GM15510 (cell line): ENCODE results near the gene MATR3.

Source experiments
- POLR2A ChIP-seq: IDR thresholded peaks from 3 replicates; pipeline ENCODE4 v1.6.1; 2011; ENCODE audit warnings: borderline replicate concordance; ENCODE audit not compliant: insufficient read length; ENCODE audit errors: extremely low read depth

MATR3 gene

GRCh38 chr5:139284295-139284694, 9.2 kb upstream of the MATR3 start:
- no peak for TF ChIP-seq POLR2A

DNA sequence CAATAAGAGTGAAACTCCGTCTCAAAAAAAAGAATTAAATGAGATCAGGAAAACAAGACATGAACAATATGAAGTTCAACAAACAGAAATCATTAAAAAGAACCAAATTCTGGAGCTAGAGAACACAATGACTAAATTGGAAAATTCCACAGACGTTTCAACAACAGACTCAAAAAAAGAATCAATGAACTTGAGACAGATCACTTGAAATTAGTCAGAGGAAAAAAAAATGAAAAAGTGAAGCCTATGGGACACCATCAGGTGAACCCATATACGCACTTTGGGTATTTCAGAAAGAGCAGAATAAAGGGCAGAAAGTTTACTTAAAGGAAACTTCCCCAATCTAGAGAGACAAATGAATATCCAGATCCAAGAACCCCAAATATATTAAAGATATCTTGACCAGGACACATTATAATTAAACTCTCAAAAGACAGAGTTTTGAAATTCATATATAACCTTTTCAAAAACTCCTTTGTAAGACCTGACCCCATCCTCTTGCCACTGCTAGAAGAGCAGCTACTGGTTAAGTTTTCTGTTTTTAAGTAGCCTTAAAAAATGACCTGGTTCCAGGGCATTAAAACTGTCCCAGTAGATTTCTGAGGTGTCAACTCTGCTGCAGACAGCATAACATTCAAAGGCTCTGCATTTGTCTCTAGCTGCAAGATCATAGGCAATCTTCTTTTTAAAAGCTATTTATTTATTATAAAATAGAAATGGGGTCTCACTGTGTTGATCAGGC, 7.7 kb upstream of the MATR3 start:
- no peak for TF ChIP-seq POLR2A

GRCh38 chr5:139287890-139288635, 5.5 kb upstream of the MATR3 start:
- TF ChIP-seq POLR2A = no peak

DNA sequence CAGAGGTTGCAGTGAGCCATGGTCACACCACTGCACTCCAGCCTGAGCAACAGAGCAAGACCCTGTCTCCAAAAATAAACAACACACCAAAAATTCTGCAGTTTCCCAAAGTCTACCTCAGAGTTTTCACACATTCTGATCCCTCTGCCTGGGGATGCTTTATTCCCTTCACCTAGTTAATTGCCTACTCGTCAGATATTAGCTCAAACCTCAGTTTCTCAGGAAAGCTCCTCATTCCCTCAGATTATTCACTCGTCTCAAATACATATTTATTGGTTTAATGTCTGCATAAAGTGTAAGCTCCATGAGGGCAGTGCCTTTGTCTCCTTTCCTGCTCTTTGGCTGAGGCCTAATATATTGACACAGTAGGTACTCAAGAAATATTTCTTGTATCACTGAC, 2.5 kb upstream of the MATR3 start:
- no peak for TF ChIP-seq POLR2A

DNA sequence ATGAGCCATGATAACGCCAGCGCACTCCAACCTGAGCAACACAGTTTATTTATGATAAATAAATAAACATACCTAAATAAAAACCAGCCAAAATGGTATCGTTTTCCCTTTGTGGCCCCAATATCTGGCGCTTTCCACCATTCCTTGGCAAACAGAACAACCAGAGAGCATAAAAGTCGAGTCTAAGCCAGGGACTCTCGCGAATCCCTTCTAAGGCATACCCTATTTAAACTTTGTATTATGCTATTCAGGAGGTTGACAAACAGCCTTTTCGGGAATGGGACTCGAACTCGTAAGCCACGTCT, 386 bp upstream of the MATR3 start:
- TF ChIP-seq POLR2A = no peak

DNA sequence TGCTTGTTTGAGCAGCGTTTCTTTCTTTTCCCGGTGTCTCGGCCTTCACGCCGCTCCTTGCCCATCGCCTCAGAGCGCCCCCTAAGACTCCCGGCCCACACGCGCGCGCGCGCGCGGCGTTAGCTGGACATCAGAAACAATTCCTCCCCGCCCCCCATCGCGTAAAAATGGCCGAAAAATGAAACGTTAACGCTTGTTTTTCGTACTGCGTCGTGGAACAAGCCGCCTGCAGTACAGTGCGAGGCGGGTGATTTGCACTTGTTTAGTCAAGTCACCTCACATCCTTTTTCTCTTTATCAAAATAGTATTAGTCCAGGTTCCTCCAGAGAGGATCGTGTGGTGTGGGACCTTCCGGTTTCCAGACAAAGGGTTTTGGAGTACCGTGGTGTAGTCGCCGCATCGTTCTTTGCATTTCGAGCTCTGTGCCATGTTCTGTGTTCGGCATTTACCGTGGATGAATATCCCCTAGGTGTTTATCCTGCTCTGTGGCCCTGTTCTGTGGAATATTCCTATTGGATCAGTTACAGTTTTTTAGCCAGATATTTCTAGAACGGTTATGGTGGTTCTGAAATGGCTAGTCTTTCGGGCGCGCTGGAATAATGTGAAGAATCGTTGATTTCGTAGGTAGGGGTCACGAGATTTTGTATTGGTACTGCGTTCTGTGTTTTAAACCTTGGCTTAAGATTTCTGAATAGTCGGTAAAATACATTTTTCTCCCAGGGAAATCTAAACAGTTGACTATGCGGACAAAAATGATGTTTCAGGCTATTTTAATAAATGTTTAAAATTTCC, 1.0 kb downstream of the MATR3 start:
- no peak for TF ChIP-seq POLR2A

GRCh38 chr5:139295346-139296057, 2.0 kb downstream of the MATR3 start:
- TF ChIP-seq POLR2A = no peak

DNA sequence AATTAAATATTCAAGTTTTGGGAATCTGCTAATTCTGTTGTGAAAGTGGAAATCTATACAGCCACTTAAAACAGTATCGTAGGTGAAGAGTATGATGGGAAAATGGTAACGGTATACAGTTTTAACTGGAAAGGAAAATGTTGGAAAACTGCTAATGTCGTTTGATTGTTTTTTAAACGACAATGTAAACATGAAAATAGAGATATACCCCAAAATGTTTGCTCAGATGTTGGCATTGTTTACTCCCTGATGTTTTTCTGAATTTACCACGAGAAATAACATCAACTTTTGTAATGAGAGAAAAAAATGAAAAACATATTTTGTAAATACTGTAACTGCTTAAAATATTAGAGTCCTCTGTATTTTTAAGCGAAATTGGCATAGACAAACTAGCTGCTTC, 2.7 kb downstream of the MATR3 start:
- TF ChIP-seq POLR2A = no peak

- no peak for TF ChIP-seq POLR2A
Measured at GRCh38 chr5:139296862-139297326, 3.4 kb downstream of the MATR3 start.

DNA sequence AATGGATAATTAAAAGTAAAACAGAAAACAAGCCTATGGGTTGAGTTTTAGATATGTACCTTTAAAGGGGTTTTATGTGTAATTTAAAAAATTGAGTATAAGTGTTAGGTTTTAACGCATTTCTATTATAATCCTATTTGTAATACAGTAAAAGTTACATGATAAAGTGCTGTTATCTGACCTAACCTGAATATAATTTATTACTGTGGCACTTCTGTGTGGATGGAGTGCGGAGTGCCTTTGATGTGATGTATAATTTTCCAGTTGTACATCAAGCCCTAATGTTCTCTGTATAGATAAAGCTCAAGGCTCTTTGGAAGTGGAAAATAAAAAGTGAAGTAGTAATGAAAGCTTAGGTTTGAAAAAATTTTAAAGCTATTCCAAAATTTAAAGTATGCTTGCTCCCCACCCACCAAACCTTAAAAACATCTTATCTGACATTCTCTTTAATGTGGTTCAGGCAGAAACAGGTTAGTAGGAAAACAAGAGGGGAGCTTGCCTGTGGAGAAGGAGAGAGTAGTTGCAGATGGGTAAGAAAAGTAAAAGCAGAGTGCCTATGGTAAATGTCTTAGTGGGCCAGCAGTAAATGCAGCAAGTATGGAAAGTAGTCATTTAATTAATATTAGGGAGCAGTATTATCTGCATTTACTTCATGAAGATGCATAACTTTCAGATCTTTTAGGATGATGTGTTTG, 4.0 kb downstream of the MATR3 start:
- no peak for TF ChIP-seq POLR2A

DNA sequence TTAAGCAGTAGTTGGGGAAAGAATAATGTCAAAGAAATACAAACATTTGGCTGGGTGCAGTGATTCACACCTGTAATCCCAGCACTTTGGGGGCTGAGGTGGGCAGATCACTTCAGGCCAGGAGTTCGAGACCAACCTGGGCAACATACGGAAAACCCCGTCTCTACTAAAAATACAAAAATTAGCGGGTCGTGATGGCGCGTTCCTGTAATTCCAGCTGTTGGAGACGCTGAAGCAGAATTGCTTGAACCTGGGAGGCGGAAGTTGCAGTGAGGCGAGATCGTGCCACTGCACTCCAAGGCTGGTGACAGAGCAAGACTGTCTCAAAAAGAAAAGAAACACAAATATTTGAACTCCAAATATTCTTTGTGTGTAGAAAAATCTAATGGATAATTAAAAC, 4.7 kb downstream of the MATR3 start:
- no peak for TF ChIP-seq POLR2A

DNA sequence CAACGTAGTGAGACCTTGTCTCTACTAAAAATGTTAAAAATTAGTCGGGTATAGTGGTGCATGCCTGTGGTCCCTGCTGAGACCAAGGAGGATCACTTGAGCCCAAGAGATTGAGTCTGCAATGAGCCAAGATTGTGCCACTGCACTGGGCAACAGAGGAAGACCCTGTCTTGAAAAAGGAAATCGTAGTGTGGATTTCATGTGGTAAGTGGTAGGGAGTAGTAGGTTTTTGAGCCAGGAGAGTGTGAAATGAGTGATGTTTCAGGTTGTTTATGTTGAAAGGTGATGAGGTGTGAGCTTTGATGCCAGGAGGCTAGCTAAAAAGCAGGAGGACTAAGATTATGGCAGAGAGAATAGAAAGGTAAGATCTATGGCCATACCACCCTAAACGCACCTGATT, 5.9 kb downstream of the MATR3 start:
- no peak for TF ChIP-seq POLR2A

GRCh38 chr5:139301808-139302499, 8.4 kb downstream of the MATR3 start:
- TF ChIP-seq POLR2A = no peak
